Suprapubic skin (tissue), 4 donors: ENCODE results near the gene MCC.

Experiments used
- EP300 ChIP-seq: sonication (generic); formaldehyde crosslinking; IDR thresholded peaks from one replicate; pipeline ENCODE4 v1.6.1; 2017; ENCODE audit warnings: antibody characterized with exemption
- POLR2A ChIP-seq, 2 donors: fragments of 450-650 bp; IDR thresholded peaks; one replicate each; pipeline ENCODE4 v1.6.1; 2017; ENCODE audit warnings: antibody characterized with exemption in 2 of 2, mild to moderate bottlenecking in 2 of 2, moderate library complexity in 2 of 2
- POLR2AphosphoS5 ChIP-seq, 3 donors: sonication (generic); formaldehyde crosslinking; IDR thresholded peaks; one replicate each; pipeline ENCODE4 v1.6.1; 2017; ENCODE audit warnings: antibody characterized with exemption in 3 of 3
- TF ChIP-seq, protein P1 (sequence below), 2 donors: fragments of 200-600 bp in 1 of 2; fragments of 450-650 bp in 1 of 2; sonication (generic) in 1 of 2; IDR thresholded peaks; one replicate each; pipeline ENCODE4 v1.5.1; 2016 to 2019; ENCODE audit warnings: antibody characterized with exemption in 2 of 2, mild to moderate bottlenecking in 1 of 2, moderate library complexity in 1 of 2

DNA sequence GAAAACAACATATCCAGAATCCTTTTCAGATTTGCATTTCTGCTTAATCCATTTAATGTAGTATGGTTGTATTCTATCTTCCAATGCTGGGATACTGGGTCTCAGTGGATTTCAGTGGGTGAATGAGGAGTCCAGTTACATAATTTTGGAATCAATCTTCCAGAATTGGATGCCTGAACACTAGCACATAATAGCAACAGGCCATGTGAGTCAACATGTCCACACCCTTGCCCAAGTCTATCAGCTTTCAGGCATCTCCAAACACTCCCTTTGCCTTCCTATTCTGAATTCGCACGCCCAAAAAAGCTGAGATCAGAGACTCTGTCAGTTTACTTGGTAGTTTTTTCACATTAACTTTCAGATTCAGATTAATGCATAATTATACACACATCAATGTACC is 256.0 kb downstream of the MCC start:
- TF ChIP-seq POLR2A (IDR thresholded peaks at IDR 0.05) (no peak), EP300 (no peak), POLR2AphosphoS5 (IDR thresholded peaks at IDR 0.05) (no peak)
- TF ChIP-seq, protein P1, sequence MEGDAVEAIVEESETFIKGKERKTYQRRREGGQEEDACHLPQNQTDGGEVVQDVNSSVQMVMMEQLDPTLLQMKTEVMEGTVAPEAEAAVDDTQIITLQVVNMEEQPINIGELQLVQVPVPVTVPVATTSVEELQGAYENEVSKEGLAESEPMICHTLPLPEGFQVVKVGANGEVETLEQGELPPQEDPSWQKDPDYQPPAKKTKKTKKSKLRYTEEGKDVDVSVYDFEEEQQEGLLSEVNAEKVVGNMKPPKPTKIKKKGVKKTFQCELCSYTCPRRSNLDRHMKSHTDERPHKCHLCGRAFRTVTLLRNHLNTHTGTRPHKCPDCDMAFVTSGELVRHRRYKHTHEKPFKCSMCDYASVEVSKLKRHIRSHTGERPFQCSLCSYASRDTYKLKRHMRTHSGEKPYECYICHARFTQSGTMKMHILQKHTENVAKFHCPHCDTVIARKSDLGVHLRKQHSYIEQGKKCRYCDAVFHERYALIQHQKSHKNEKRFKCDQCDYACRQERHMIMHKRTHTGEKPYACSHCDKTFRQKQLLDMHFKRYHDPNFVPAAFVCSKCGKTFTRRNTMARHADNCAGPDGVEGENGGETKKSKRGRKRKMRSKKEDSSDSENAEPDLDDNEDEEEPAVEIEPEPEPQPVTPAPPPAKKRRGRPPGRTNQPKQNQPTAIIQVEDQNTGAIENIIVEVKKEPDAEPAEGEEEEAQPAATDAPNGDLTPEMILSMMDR (IDR thresholded peaks at IDR 0.05), result no peak
